ENCODE results near the gene CGB1. TPM values are rescaled to one million over a fixed set of nuclear protein-coding genes. Genes with fewer than 3 reads are reported as not detected.

Gene CGB1
- total and polyA plus RNA-seq, 2 donors (not counting 3 experiments of a cell fraction or from before 2014, with no cell fraction given) = not detected

- Histone ChIP-seq H3K4me1 (ENCODE audit: control insufficient read depth, extremely low read depth, insufficient read depth, low read length) (no peaks in the 10 kb centered on the region), H3K36me3 (ENCODE audit: control insufficient read depth in 2 of 2, extremely low read depth in 1 of 2, insufficient read depth in 2 of 2, low read length in 2 of 2) (no peaks in the 10 kb centered on the region), H3K4me3 (replicated peaks in 1 of 3; ENCODE audit: insufficient read depth in 1 of 3, low read depth in 1 of 3, low read length in 3 of 3) (no peak overlapping the region), H3K9me1 (replicated peaks; ENCODE audit: control insufficient read depth, extremely low read depth, insufficient read depth, low read length) (no peaks in the 10 kb centered on the region), H3K27me3 (ENCODE audit: control insufficient read depth in 2 of 2, insufficient read depth in 2 of 2, low read length in 2 of 2) (peaks cover 27 to 35% of the 10 kb centered on the region in 2 experiments), H3K9me3 (replicated peaks; ENCODE audit: control insufficient read depth, insufficient read depth, low read length) (no peaks in the 10 kb centered on the region), H2AFZ (ENCODE audit: low read depth, low read length) (peak overlapping the region; percentile 73), H3K4me2 (ENCODE audit: insufficient read depth, low read length) (no peak overlapping the region), H3K9ac (replicated peaks; ENCODE audit: extremely low read depth, insufficient read depth, low read length) (no peak overlapping the region), H3K27ac (ENCODE audit: insufficient read depth, low read depth, low read length) (no peak overlapping the region), H4K20me1 (replicated peaks; ENCODE audit: control insufficient read depth, extremely low read depth, insufficient read depth, low read length) (no peaks in the 10 kb centered on the region), H3K79me2 (ENCODE audit: control insufficient read depth, insufficient read depth, low read length) (no peaks in the 10 kb centered on the region)
- ChIA-PET CTCF (no interaction called here), POLR2A (no interaction called here)
- DNase-seq (ENCODE audit: low read depth, low spot score) (no peak), FAIRE-seq (no peak)
- TF ChIP-seq GATA2 (IDR thresholded peaks at IDR 0.05; ENCODE audit: insufficient read depth, insufficient read length, low read depth, low read length) (no peak), EZH2 (IDR thresholded peaks at IDR 0.05; ENCODE audit: borderline replicate concordance, low read depth, low read length, severe bottlenecking) (peak; percentile 92)
- intact Hi-C loops (cut with micrococcal nuclease) = no loop called here
- BruUV-seq (replicated peaks) = no TSS peak
- dilution Hi-C loops (cut with MboI; ENCODE audit: extremely low pct_ligation_motif_present, low sequenced_read_pairs) = no loop called here
Measured at GRCh38 chr19:49071860-49072547, 35.3 kb upstream of the CGB1 start.

GRCh38 chr19:49070416-49070815 is 33.7 kb upstream of the CGB1 start:
- TF ChIP-seq POLR2A (IDR thresholded peaks at IDR 0.05; ENCODE audit: low read depth, low read length) = no peak
- no peak for TF ChIP-seq GATA2 (IDR thresholded peaks at IDR 0.05; ENCODE audit: insufficient read depth, insufficient read length, low read depth, low read length)
- TF ChIP-seq MYC (IDR thresholded peaks at IDR 0.05; ENCODE audit: low read depth, low read length) = no peak
- no peak for TF ChIP-seq POLR2AphosphoS5 (IDR thresholded peaks at IDR 0.05; ENCODE audit: insufficient read depth, low read depth, low read length)
- no peak for TF ChIP-seq JUN (IDR thresholded peaks at IDR 0.05; ENCODE audit: borderline replicate concordance, insufficient read depth, insufficient read length, low read depth)
- TF ChIP-seq MAX (IDR thresholded peaks at IDR 0.05; ENCODE audit: insufficient read depth, insufficient read length) = no peak
- TF ChIP-seq EZH2 (IDR thresholded peaks at IDR 0.05; ENCODE audit: borderline replicate concordance, low read depth, low read length, severe bottlenecking) = no peak
- no peak for TF ChIP-seq FOS (IDR thresholded peaks at IDR 0.05; ENCODE audit: borderline replicate concordance, insufficient read depth, low read length)
- TF ChIP-seq CTCF (IDR thresholded peaks at IDR 0.05; ENCODE audit: extremely low read depth in 1 of 2, insufficient read depth in 1 of 2, low read depth in 1 of 2, low read length in 2 of 2) = no peak
- ChIA-PET CTCF (interaction anchor here (0.6 to 1.8 kb wide), 7 partner anchors 13 to 379 kb away, joined by 3 to 5 read pairs (median 5); partner anchors contain the start of gene CGB7), POLR2A (no interaction called here)
- Histone ChIP-seq H3K79me2 (ENCODE audit: control insufficient read depth, insufficient read depth, low read length) (no peaks in the 10 kb centered on the region), H3K9ac (replicated peaks; ENCODE audit: extremely low read depth, insufficient read depth, low read length) (no peak overlapping the region), H3K9me1 (replicated peaks; ENCODE audit: control insufficient read depth, extremely low read depth, insufficient read depth, low read length) (no peaks in the 10 kb centered on the region), H2AFZ (ENCODE audit: low read depth, low read length) (no peak overlapping the region), H3K4me3 (replicated peaks in 1 of 3; ENCODE audit: insufficient read depth in 1 of 3, low read depth in 1 of 3, low read length in 3 of 3) (no peak overlapping the region), H3K27me3 (ENCODE audit: control insufficient read depth in 2 of 2, insufficient read depth in 2 of 2, low read length in 2 of 2) (peaks cover 40 to 51% of the 10 kb centered on the region in 2 experiments), H3K4me2 (ENCODE audit: insufficient read depth, low read length) (no peak overlapping the region), H3K9me3 (replicated peaks; ENCODE audit: control insufficient read depth, insufficient read depth, low read length) (no peaks in the 10 kb centered on the region), H3K4me1 (ENCODE audit: control insufficient read depth, extremely low read depth, insufficient read depth, low read length) (no peaks in the 10 kb centered on the region), H3K36me3 (ENCODE audit: control insufficient read depth in 2 of 2, extremely low read depth in 1 of 2, insufficient read depth in 2 of 2, low read length in 2 of 2) (no peaks in the 10 kb centered on the region), H4K20me1 (replicated peaks; ENCODE audit: control insufficient read depth, extremely low read depth, insufficient read depth, low read length) (no peaks in the 10 kb centered on the region), H3K27ac (ENCODE audit: insufficient read depth, low read depth, low read length) (no peak overlapping the region)
- no peak for FAIRE-seq
- dilution Hi-C loops (cut with MboI; ENCODE audit: extremely low pct_ligation_motif_present, low sequenced_read_pairs) = no loop called here
- BruUV-seq (replicated peaks) = no TSS peak
- no peak for DNase-seq (ENCODE audit: low read depth, low spot score)
- intact Hi-C loops (cut with micrococcal nuclease) = no loop called here

All from endothelial cell of umbilical vein (primary cell).